HCT116 (cell line): ENCODE data around the gene LIN9. TPM values are rescaled to one million over a fixed set of nuclear protein-coding genes. Genes with fewer than 3 reads are reported as not detected.

ENCODE experiments used
- ATAC-seq: fragments of 200-7000 bp; cut with Tn5 transposase; 2 replicates; pipeline ENCODE4 v1.9.1; 2020; ENCODE audit warnings: mild to moderate bottlenecking, moderate library complexity
- BruUV-seq: library from RNA; stranded (reverse); fragments of 400-500 nt; replicated peaks from 2 replicates; lab custom pipeline; 2021; lab: Mats Ljungman, UMichigan
- CTCF ChIA-PET: fragments of 300-600 bp; sonication (Branson Sonifier 250); formaldehyde crosslinking; loops from one replicate; lab custom pipeline; 2021; ENCODE audit warnings: antibody characterized with exemption; lab: Charles Lee
- POLR2A ChIA-PET: fragments of 300-600, 350-600 bp; sonication (Branson Sonifier 250); formaldehyde crosslinking; loops from one replicate; lab custom pipeline; 2021; ENCODE audit warnings: antibody characterized with exemption; lab: Charles Lee
- RAD21 ChIA-PET, 2 experiments: fragments of 300-600 bp; sonication (Branson Sonifier 250); formaldehyde crosslinking; loops; one replicate each; lab custom pipeline; 2023; ENCODE audit warnings: low total read pairs in 2 of 2; ENCODE audit not compliant: uncharacterized antibody in 2 of 2, unreplicated experiment in 2 of 2, low non-redundant PET in 1 of 2; lab: Charles Lee
- DNase-seq: peaks from one replicate; pipeline ENCODE4 v3.0.0-alpha.2; 2010; ENCODE audit warnings: low read depth, low spot score
- H2AFZ ChIP-seq: fragments of 200-600 bp; shearing (Covaris generic), sonication (generic); 2 replicates; pipeline ENCODE4 v1.6.1; 2017; ENCODE audit warnings: low read depth, mixed run types, mixed read lengths, antibody characterized with exemption, low read length; ENCODE audit not compliant: poor library complexity, severe bottlenecking
- H3K27ac ChIP-seq: 2 replicates; pipeline ENCODE4 v1.5.1; 2012; ENCODE audit warnings: low read depth, low read length
- H3K27me3 ChIP-seq: fragments of 200-600 bp; sonication (generic); 2 replicates; pipeline ENCODE4 v1.6.1; 2016; ENCODE audit warnings: mixed run types, low read length, mixed read lengths; ENCODE audit not compliant: insufficient read depth
- H3K36me3 ChIP-seq, 2 experiments: fragments of 200-500 bp in 1 of 2; fragments of 200-600 bp in 1 of 2; sonication (Bioruptor generic) in 1 of 2; sonication (generic) in 1 of 2; 2 replicates each; pipeline versions ENCODE4 v1.5.1 to v1.6.1; 2014 to 2016; ENCODE audit warnings: low read length in 2 of 2, inconsistent platforms in 1 of 2, mixed read lengths in 1 of 2, mixed run types in 1 of 2; ENCODE audit not compliant: insufficient read depth in 2 of 2, control insufficient read depth in 1 of 2
- H3K4me1 ChIP-seq, 2 experiments: fragments of 200-600 bp in 1 of 2; sonication (generic) in 1 of 2; 2 replicates each; pipeline versions ENCODE4 v1.5.1 to v1.6.1; 2012 to 2017; ENCODE audit warnings: low read length in 2 of 2, inconsistent platforms in 1 of 2, mild to moderate bottlenecking in 1 of 2, mixed read lengths in 1 of 2, mixed run types in 1 of 2, moderate library complexity in 1 of 2; ENCODE audit not compliant: insufficient read depth in 2 of 2, control insufficient read depth in 1 of 2
- H3K4me2 ChIP-seq: fragments of 200-600 bp; sonication (generic); 2 replicates; pipeline ENCODE4 v1.6.1; 2017; ENCODE audit warnings: mixed run types, low read length, mixed read lengths
- H3K4me3 ChIP-seq, 2 experiments: fragments of 200-600 bp in 1 of 2; sonication (generic) in 1 of 2; replicated peaks in 1 of 2; 2 replicates each; pipeline ENCODE4 v1.5.1; 2011 to 2016; ENCODE audit warnings: low read length in 2 of 2, control low read depth in 1 of 2, low read depth in 1 of 2, mild to moderate bottlenecking in 1 of 2, mixed read lengths in 1 of 2, mixed run types in 1 of 2
- H3K79me2 ChIP-seq: fragments of 200-600 bp; sonication (generic); 2 replicates; pipeline ENCODE4 v1.6.1; 2017; ENCODE audit warnings: mild to moderate bottlenecking, mixed run types, low read length, moderate library complexity, mixed read lengths; ENCODE audit not compliant: insufficient read depth
- H3K9ac ChIP-seq: fragments of 200-600 bp; sonication (generic); 2 replicates; pipeline ENCODE4 v1.6.1; 2016; ENCODE audit warnings: low read length, mixed read lengths
- H3K9me2 ChIP-seq: fragments of 200-600 bp; sonication (generic), shearing (Covaris generic); 2 replicates; pipeline ENCODE4 v1.6.1; 2017; ENCODE audit warnings: mixed run types, mild to moderate bottlenecking, moderate library complexity; ENCODE audit not compliant: insufficient read depth
- H3K9me3 ChIP-seq, 2 experiments: fragments of 200-500 bp in 1 of 2; fragments of 200-600 bp in 1 of 2; sonication (Bioruptor generic) in 1 of 2; sonication (generic) in 1 of 2; 2 replicates each; pipeline ENCODE4 v1.6.1; 2014 to 2017; ENCODE audit warnings: low read length in 2 of 2, mixed read lengths in 2 of 2, inconsistent platforms in 1 of 2, low read depth in 1 of 2, mild to moderate bottlenecking in 1 of 2, mixed run types in 1 of 2, moderate library complexity in 1 of 2; ENCODE audit not compliant: control insufficient read depth in 1 of 2, insufficient read depth in 1 of 2
- H4K20me1 ChIP-seq: fragments of 200-600 bp; sonication (generic), shearing (Covaris generic); 2 replicates; pipeline ENCODE4 v1.6.1; 2017; ENCODE audit warnings: mixed run types, mild to moderate bottlenecking, moderate library complexity; ENCODE audit not compliant: insufficient read depth
- CBX3 ChIP-seq: IDR thresholded peaks from 2 replicates; pipeline ENCODE4 v1.6.1; 2012; ENCODE audit warnings: low read depth
- EGR1 ChIP-seq: IDR thresholded peaks from 2 replicates; pipeline ENCODE4 v1.6.1; 2012; ENCODE audit warnings: low read depth
- EZH2 ChIP-seq: fragments of 200-600 bp; sonication (generic); IDR thresholded peaks from 2 replicates; pipeline ENCODE4 v1.6.1; 2017; ENCODE audit warnings: antibody characterized with exemption, mixed run types
- EZH2phosphoT487 ChIP-seq: fragments of 200-600 bp; IDR thresholded peaks from 2 replicates; pipeline ENCODE4 v1.6.1; 2018; ENCODE audit warnings: antibody characterized with exemption, borderline replicate concordance
- FOSL1 ChIP-seq: IDR thresholded peaks from 2 replicates; pipeline ENCODE4 v1.6.1; 2012; ENCODE audit warnings: low read depth
- JUND ChIP-seq: IDR thresholded peaks from 2 replicates; pipeline ENCODE4 v1.6.1; 2012
- POLR2AphosphoS5 ChIP-seq: IDR thresholded peaks from 2 replicates; pipeline ENCODE4 v1.6.1; 2011; ENCODE audit warnings: mild to moderate bottlenecking, low read depth, low read length, moderate library complexity
- RAD21 ChIP-seq: IDR thresholded peaks from 2 replicates; pipeline ENCODE4 v1.6.1; 2012; ENCODE audit warnings: low read depth, mild to moderate bottlenecking
- SRF ChIP-seq: IDR thresholded peaks from 2 replicates; pipeline ENCODE4 v1.6.1; 2012; ENCODE audit warnings: low read depth
- TCF7L2 ChIP-seq: IDR thresholded peaks from 2 replicates; pipeline ENCODE4 v1.7.0; 2011; ENCODE audit warnings: borderline replicate concordance, inconsistent platforms; ENCODE audit not compliant: insufficient read depth, insufficient read length; ENCODE audit errors: extremely low read depth
- intact Hi-C: fragments of 100-400 bp; cut with micrococcal nuclease; formaldehyde crosslinking; loops from 2 replicates; pipeline ENCODE4 v1.10.0; 2022
- total RNA-seq: library from RNA; stranded (reverse); gene quantifications from one replicate; pipeline ENCODE4 v1.2.1, GENCODE V29; 2021; ENCODE audit not compliant: unreplicated experiment
- TF ChIP-seq, protein P1 (sequence below), 3 experiments: fragments of 200-600 bp in 1 of 3; sonication (generic) in 1 of 3; IDR thresholded peaks in 2 of 3; conservative IDR thresholded peaks in 1 of 3; 2 replicates each; pipeline ENCODE4 v1.5.1; 2012 to 2017; ENCODE audit warnings: low read depth in 2 of 3, low read length in 2 of 3, antibody characterized with exemption in 1 of 3, borderline replicate concordance in 1 of 3, control low read depth in 1 of 3, mild to moderate bottlenecking in 1 of 3, mixed read lengths in 1 of 3, mixed run types in 1 of 3, moderate library complexity in 1 of 3; ENCODE audit not compliant: insufficient read depth in 1 of 3
- TF ChIP-seq, protein P2 (sequence below): IDR thresholded peaks from 2 replicates; pipeline ENCODE4 v1.6.1; 2012
- TF ChIP-seq, protein P3 (sequence below): IDR thresholded peaks from 2 replicates; pipeline ENCODE4 v1.6.1; 2011; ENCODE audit warnings: mild to moderate bottlenecking, low read length, moderate library complexity; ENCODE audit not compliant: insufficient replicate concordance; ENCODE audit errors: extremely low read depth

The LIN9 gene
- total RNA-seq, 1 experiment from 2014 or later = 9.3 TPM

DNA sequence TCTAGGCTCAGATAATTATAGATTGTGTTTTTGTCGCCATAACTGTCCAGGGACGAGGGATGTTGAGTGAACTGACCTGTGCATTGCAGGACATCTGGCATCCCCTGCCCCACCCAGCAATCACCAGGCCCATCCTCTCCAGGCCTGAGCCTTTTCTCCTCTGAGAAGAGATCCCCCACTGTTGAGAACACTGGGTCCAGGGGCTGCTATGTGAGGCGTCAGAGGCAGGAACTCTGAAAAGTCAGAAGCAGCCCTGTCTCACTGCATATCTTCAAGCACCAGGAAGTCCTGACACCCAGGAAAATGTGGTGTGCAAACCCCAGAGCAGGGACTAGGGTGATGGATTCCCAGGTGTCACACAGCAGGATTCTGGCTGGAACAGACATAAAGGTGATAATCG lies 105.3 kb downstream of the LIN9 start:
- Histone ChIP-seq H3K4me2 (no peak overlapping the region), H3K36me3 (no peaks in the 10 kb centered on the region), H3K4me1 (no peaks in the 10 kb centered on the region), H3K9me3 (no peaks in the 10 kb centered on the region), H2AFZ (no peak overlapping the region), H3K9me2 (no peaks in the 10 kb centered on the region), H3K79me2 (no peaks in the 10 kb centered on the region), H3K4me3 (no peak overlapping the region), H4K20me1 (no peaks in the 10 kb centered on the region), H3K27ac (no peak overlapping the region), H3K9ac (no peak overlapping the region), H3K27me3 (no peaks in the 10 kb centered on the region)
- ATAC-seq (no peak), DNase-seq (no peak)
- ChIA-PET RAD21 (no interaction called here), POLR2A (no interaction called here), CTCF (no interaction called here)
- BruUV-seq = no TSS peak
- TF ChIP-seq EGR1 = no peak
- no peak for TF ChIP-seq TCF7L2
- no peak for TF ChIP-seq EZH2phosphoT487
- TF ChIP-seq, protein P1, sequence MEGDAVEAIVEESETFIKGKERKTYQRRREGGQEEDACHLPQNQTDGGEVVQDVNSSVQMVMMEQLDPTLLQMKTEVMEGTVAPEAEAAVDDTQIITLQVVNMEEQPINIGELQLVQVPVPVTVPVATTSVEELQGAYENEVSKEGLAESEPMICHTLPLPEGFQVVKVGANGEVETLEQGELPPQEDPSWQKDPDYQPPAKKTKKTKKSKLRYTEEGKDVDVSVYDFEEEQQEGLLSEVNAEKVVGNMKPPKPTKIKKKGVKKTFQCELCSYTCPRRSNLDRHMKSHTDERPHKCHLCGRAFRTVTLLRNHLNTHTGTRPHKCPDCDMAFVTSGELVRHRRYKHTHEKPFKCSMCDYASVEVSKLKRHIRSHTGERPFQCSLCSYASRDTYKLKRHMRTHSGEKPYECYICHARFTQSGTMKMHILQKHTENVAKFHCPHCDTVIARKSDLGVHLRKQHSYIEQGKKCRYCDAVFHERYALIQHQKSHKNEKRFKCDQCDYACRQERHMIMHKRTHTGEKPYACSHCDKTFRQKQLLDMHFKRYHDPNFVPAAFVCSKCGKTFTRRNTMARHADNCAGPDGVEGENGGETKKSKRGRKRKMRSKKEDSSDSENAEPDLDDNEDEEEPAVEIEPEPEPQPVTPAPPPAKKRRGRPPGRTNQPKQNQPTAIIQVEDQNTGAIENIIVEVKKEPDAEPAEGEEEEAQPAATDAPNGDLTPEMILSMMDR (IDR thresholded peaks at IDR 0.05 in 2 of 3, conservative IDR thresholded peaks at IDR 0.05 in 1 of 3; ENCODE audit: borderline replicate concordance in 1 of 3, insufficient read depth in 1 of 3, low read depth in 2 of 3, low read length in 2 of 3) = no peak
- TF ChIP-seq JUND = no peak
- TF ChIP-seq EZH2 = no peak
- intact Hi-C loops = no loop called here

DNA sequence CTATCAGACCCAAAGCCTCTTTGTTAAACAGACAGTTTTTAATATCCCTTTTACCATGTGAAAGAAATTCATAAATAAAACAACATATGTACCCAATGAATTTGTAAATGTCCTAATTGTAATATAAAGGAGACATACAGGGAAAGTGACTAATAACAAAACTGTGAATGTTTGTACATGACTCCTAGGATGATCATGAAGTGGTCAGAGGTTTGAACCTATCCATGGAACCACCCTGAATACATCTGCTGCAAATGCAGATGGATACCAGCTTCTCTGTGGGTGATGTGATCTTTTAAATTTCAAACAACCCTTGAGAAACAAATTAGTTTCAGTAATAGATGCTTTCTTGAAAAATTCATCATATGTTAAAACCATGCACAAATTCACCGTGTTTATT lies 105.7 kb downstream of the LIN9 start:
- Histone ChIP-seq H3K4me2 (no peak overlapping the region), H3K27ac (no peak overlapping the region), H3K27me3 (no peaks in the 10 kb centered on the region), H4K20me1 (no peaks in the 10 kb centered on the region), H3K36me3 (no peaks in the 10 kb centered on the region), H2AFZ (no peak overlapping the region), H3K4me1 (no peaks in the 10 kb centered on the region), H3K9me2 (no peaks in the 10 kb centered on the region), H3K79me2 (no peaks in the 10 kb centered on the region), H3K9me3 (no peaks in the 10 kb centered on the region), H3K9ac (no peak overlapping the region), H3K4me3 (no peak overlapping the region)
- ATAC-seq (no peak), DNase-seq (no peak)
- no TSS peak for BruUV-seq
- POLR2A ChIA-PET = no interaction called here
- intact Hi-C loops = no loop called here
- CTCF ChIA-PET = interaction anchor here (1.1 kb wide), 1 partner anchor 78 kb away, joined by 4 read pairs; no protein-coding TSS in a partner anchor
- RAD21 ChIA-PET = no interaction called here
- TF ChIP-seq SRF = no peak
- TF ChIP-seq RAD21 = no peak
- no peak for TF ChIP-seq POLR2AphosphoS5
- no peak for TF ChIP-seq CBX3
- TF ChIP-seq, protein P2, sequence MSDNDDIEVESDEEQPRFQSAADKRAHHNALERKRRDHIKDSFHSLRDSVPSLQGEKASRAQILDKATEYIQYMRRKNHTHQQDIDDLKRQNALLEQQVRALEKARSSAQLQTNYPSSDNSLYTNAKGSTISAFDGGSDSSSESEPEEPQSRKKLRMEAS = no peak
- no peak for TF ChIP-seq EZH2phosphoT487
- TF ChIP-seq, protein P3, sequence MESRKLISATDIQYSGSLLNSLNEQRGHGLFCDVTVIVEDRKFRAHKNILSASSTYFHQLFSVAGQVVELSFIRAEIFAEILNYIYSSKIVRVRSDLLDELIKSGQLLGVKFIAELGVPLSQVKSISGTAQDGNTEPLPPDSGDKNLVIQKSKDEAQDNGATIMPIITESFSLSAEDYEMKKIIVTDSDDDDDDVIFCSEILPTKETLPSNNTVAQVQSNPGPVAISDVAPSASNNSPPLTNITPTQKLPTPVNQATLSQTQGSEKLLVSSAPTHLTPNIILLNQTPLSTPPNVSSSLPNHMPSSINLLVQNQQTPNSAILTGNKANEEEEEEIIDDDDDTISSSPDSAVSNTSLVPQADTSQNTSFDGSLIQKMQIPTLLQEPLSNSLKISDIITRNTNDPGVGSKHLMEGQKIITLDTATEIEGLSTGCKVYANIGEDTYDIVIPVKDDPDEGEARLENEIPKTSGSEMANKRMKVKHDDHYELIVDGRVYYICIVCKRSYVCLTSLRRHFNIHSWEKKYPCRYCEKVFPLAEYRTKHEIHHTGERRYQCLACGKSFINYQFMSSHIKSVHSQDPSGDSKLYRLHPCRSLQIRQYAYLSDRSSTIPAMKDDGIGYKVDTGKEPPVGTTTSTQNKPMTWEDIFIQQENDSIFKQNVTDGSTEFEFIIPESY = no peak
- TF ChIP-seq FOSL1 = no peak
